K562 (cell line): ENCODE data around the gene ANKRD24. TPM values are rescaled to one million over a fixed set of nuclear protein-coding genes. Genes with fewer than 3 reads are reported as not detected.

Experiments used
- AFF1 ChIP-seq, 2 experiments: fragments of 450-650 bp; IDR thresholded peaks; 2 replicates each; pipeline ENCODE4 v1.6.1; 2018; ENCODE audit warnings: mild to moderate bottlenecking in 2 of 2, low read depth in 1 of 2; ENCODE audit not compliant: partially characterized antibody in 2 of 2
- ETV1 ChIP-seq: fragments of 450-650 bp; conservative IDR thresholded peaks from 2 replicates; pipeline ENCODE4 v1.6.1; 2016; ENCODE audit warnings: missing genetic modification characterization, control low read depth, low read depth, missing compliant biosample characterization
- FIP1L1 ChIP-seq: fragments of 200-400 bp; formaldehyde crosslinking; IDR thresholded peaks from 2 replicates; pipeline ENCODE4 v1.6.1; 2018; ENCODE audit warnings: mild to moderate bottlenecking, low read depth, low read length; ENCODE audit not compliant: poor library complexity, severe bottlenecking
- HNRNPUL1 ChIP-seq: fragments of 200-400 bp; formaldehyde crosslinking; IDR thresholded peaks from 2 replicates; pipeline ENCODE4 v1.6.1; 2017; ENCODE audit warnings: low read length
- NFE2L1 ChIP-seq: fragments of 450-650 bp; IDR thresholded peaks from 2 replicates; pipeline ENCODE4 v1.6.1; 2016; ENCODE audit warnings: missing genetic modification characterization, low read depth, mild to moderate bottlenecking, missing compliant biosample characterization, moderate library complexity, borderline replicate concordance
- POLR3A ChIP-seq: IDR thresholded peaks from 2 replicates; pipeline ENCODE4 v1.6.1; 2011; ENCODE audit warnings: borderline replicate concordance, mild to moderate bottlenecking, moderate library complexity; ENCODE audit not compliant: insufficient read length, insufficient read depth; ENCODE audit errors: extremely low read depth
- RUNX1 ChIP-seq: sonication (generic); IDR thresholded peaks from 2 replicates; pipeline ENCODE4 v1.6.1; 2016; ENCODE audit warnings: antibody characterized with exemption, low read depth
- SMARCE1 ChIP-seq: fragments of 450-650 bp; IDR thresholded peaks from 2 replicates; pipeline ENCODE4 v1.7.1; 2016; ENCODE audit warnings: mild to moderate bottlenecking
- SRF ChIP-seq, 2 experiments: fragments of 250-450, 450-650 bp in 1 of 2; sonication (Bioruptor Pico) in 1 of 2; sonication (generic) in 1 of 2; formaldehyde crosslinking; IDR thresholded peaks; 2 replicates each; pipeline versions ENCODE4 v1.5.0 to v1.5.1; 2020 to 2022; ENCODE audit warnings: mild to moderate bottlenecking in 1 of 2, missing genetic modification reagents in 1 of 2
- ZKSCAN8 ChIP-seq: fragments of 200-800 bp; sonication (Bioruptor generic); IDR thresholded peaks from 2 replicates; pipeline ENCODE4 v1.6.1; 2016; ENCODE audit warnings: missing genetic modification characterization, missing compliant biosample characterization
- ZNF583 ChIP-seq: fragments of 250-450 bp; sonication (Bioruptor Pico); IDR thresholded peaks from 2 replicates; pipeline ENCODE4 v1.4.0; 2020
- polyA plus RNA-seq, 8 experiments: library from polyadenylated mRNA; depleted of rRNA in 4 of 8; stranded (reverse) in 5 of 8; unstranded in 3 of 8; fragments of >200 nt; fragmentation: Nextera tagmentation in 2 of 8; fragmentation: Illumina TruSeq in 1 of 8; extraction: Ambion mirVana in 2 of 8; extraction: Trizol in 1 of 8; gene quantifications; 2 replicates each; pipeline versions ENCODE4 v1.2.1 to v1.2.3, GENCODE V29; 2011 to 2014; ENCODE audit warnings: inconsistent platforms in 1 of 8, missing spikeins in 1 of 8
- total RNA-seq, 7 experiments: library from RNA; depleted of rRNA in 6 of 7; stranded (reverse); fragments of >200 nt in 6 of 7; fragmentation: Illumina TruSeq in 2 of 7; extraction: Trizol in 2 of 7; gene quantifications; 2 replicates each; pipeline versions ENCODE4 v1.2.1 to v1.2.3, GENCODE V29; 2011 to 2021; ENCODE audit warnings: low replicate concordance in 1 of 7

The ANKRD24 gene
- total and polyA plus RNA-seq, 9 of the 15 experiments (the other 6 are each of a cell fraction or from before 2014, with no cell fraction given), result 0.07 to 0.12 (median 0.09) TPM; not detected in 5

- TF ChIP-seq ZKSCAN8, result peak; percentile 92
- no peak for TF ChIP-seq HNRNPUL1
- TF ChIP-seq NFE2L1 (tag), result no peak
- TF ChIP-seq RUNX1, result no peak
- TF ChIP-seq POLR3A, result no peak
- no peak for TF ChIP-seq AFF1 (IDR thresholded peaks at IDR 0.05; ENCODE audit: low read depth in 1 of 2, partially characterized antibody in 2 of 2)
- TF ChIP-seq SRF (CRISPR knock-in tag; IDR thresholded peaks at IDR 0.05), result no peak
- TF ChIP-seq FIP1L1, result no peak
- TF ChIP-seq ZNF583 (CRISPR knock-in tag), result no peak
- TF ChIP-seq SMARCE1, result no peak
- TF ChIP-seq ETV1 (tag), result no peak
- TF ChIP-seq, all 486 proteins: peak for 2
Observed at GRCh38 chr19:4196587-4197148, 14.2 kb downstream of the ANKRD24 start (continued).
